ENCODE data around the gene EIF4G3. TPM values are rescaled to one million over a fixed set of nuclear protein-coding genes. Genes with fewer than 3 reads are reported as not detected.
"Not testable (repeated sequence)": the region's sequence is repeated elsewhere in the genome, so short reads cannot be mapped to it uniquely, and the experiment has no call there.

EIF4G3 gene
- total RNA-seq, 4 donors from 2014 or later, result 68.9 to 110 (median 104) TPM

GRCh38 chr1:21205416-21205815 lies 28.7 kb upstream of the EIF4G3 start:
- Histone ChIP-seq H3K27me3 (no peaks in the 10 kb centered on the region), H3K4me1 (no peaks in the 10 kb centered on the region), H3K4me3 (replicated peaks in 1 of 3) (no peak overlapping the region), H3K36me3 (no peaks in the 10 kb centered on the region), H3K9me3 (no peaks in the 10 kb centered on the region), H3K27ac (no peak overlapping the region)
- TF ChIP-seq POLR2A (IDR thresholded peaks at IDR 0.05) (no peak), CTCF (IDR thresholded peaks at IDR 0.05) (no peak)
- DNase-seq, result no peak
- 91 to 92% methylated on average over 5 of the region's 5 CpGs for WGBS, 2 donors
- intact Hi-C loops (cut with DNase I), result no loop called here

GRCh38 chr1:21201650-21202049 lies 25.0 kb upstream of the EIF4G3 start:
- no peaks in the 10 kb centered on the region for H3K27me3 ChIP-seq
- intact Hi-C loops (cut with DNase I), result no loop called here
- no peaks in the 10 kb centered on the region for H3K36me3 ChIP-seq
- no peak overlapping the region for H3K4me3 ChIP-seq (replicated peaks in 1 of 3)
- no peaks in the 10 kb centered on the region for H3K4me1 ChIP-seq
- no peak for TF ChIP-seq CTCF (IDR thresholded peaks at IDR 0.05)
- no peak for TF ChIP-seq POLR2A (IDR thresholded peaks at IDR 0.05)
- WGBS, 2 donors, result 93 to 94% methylated on average over 4 of the region's 4 CpGs
- H3K27ac ChIP-seq, result no peak overlapping the region
- no peaks in the 10 kb centered on the region for H3K9me3 ChIP-seq
- DNase-seq, result no peak

- H3K36me3 ChIP-seq; H3K9me3 ChIP-seq; H3K27me3 ChIP-seq; intact Hi-C loops (cut with DNase I); DNase-seq; H3K4me3 ChIP-seq (replicated peaks in 1 of 3); H3K4me1 ChIP-seq; H3K27ac ChIP-seq: not testable (repeated sequence)
- 100% methylated on average over 5 of the region's 5 CpGs for WGBS, 2 donors
These were observed 24.5 kb upstream of the EIF4G3 start for GRCh38 chr1:21201238-21201637.

- no peak overlapping the region for H3K27ac ChIP-seq
- DNase-seq, result no peak
- WGBS, 2 donors, result 94 to 96% methylated on average over 6 of the region's 6 CpGs
- H3K27me3 ChIP-seq, result no peaks in the 10 kb centered on the region
- no peaks in the 10 kb centered on the region for H3K36me3 ChIP-seq
- no peak for TF ChIP-seq CTCF (IDR thresholded peaks at IDR 0.05)
- TF ChIP-seq POLR2A (IDR thresholded peaks at IDR 0.05), result no peak
- no peak overlapping the region for H3K4me3 ChIP-seq (replicated peaks in 1 of 3)
- intact Hi-C loops (cut with DNase I), result no loop called here
- H3K4me1 ChIP-seq, result no peaks in the 10 kb centered on the region
- H3K9me3 ChIP-seq, result no peaks in the 10 kb centered on the region
These were observed 24.1 kb upstream of the EIF4G3 start for GRCh38 chr1:21200767-21201166.

GRCh38 chr1:21198929-21199328 lies 22.2 kb upstream of the EIF4G3 start:
- DNase-seq, result no peak
- intact Hi-C loops (cut with DNase I), result loop anchor here (5.0 to 10.0 kb wide), 2 partner anchors 212 to 674 kb away; no protein-coding TSS in a partner anchor
- no peaks in the 10 kb centered on the region for H3K4me1 ChIP-seq
- H3K9me3 ChIP-seq, result no peaks in the 10 kb centered on the region
- no peak overlapping the region for H3K4me3 ChIP-seq (replicated peaks in 1 of 3)
- H3K27me3 ChIP-seq, result no peaks in the 10 kb centered on the region
- WGBS, 2 donors, result 68 to 71% methylated on average over 4 of the region's 4 CpGs
- no peaks in the 10 kb centered on the region for H3K36me3 ChIP-seq
- TF ChIP-seq POLR2A (IDR thresholded peaks at IDR 0.05) (no peak), CTCF (IDR thresholded peaks at IDR 0.05) (no peak)
- no peak overlapping the region for H3K27ac ChIP-seq

DNA sequence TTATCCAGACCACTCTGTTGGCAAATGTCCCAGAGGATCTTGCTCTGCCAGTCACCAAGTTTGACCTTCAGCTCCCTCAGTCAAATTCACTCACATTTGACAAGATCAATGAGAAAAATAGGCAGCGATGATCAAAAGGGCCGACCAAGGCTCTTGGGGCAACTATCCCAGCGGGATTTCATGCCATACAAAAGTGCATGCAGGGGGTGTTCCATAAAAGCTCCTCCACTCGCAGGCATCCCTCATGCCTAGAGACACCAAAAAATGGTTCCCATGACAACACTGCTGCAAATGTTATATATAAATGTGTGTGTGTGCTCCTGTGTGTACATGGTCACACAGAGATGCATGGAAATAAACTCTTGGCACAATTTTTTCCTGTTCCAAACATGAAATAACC lies 16.2 kb upstream of the EIF4G3 start:
- Histone ChIP-seq H3K36me3 (no peaks in the 10 kb centered on the region), H3K27me3 (no peaks in the 10 kb centered on the region), H3K9me3 (no peaks in the 10 kb centered on the region), H3K4me1 (no peaks in the 10 kb centered on the region), H3K4me3 (replicated peaks in 1 of 3) (no peak overlapping the region), H3K27ac (no peak overlapping the region)
- no peak for DNase-seq
- intact Hi-C loops (cut with DNase I), result loop anchor here (10.0 kb wide), 1 partner anchor 668 kb away; no protein-coding TSS in a partner anchor
- no peak for TF ChIP-seq POLR2A (IDR thresholded peaks at IDR 0.05)
- no peak for TF ChIP-seq CTCF (IDR thresholded peaks at IDR 0.05)
- 83 to 85% methylated on average over 4 of the region's 4 CpGs for WGBS, 2 donors
